Cardiac septum (tissue), 1 donor: ENCODE results near the gene POLQ. TPM values are rescaled to one million over a fixed set of nuclear protein-coding genes. Genes with fewer than 3 reads are reported as not detected.
"Not testable (repeated sequence)": the region's sequence is repeated elsewhere in the genome, so short reads cannot be mapped to it uniquely, and the experiment has no call there.

ENCODE experiments used
- DNase-seq: peaks from one replicate; pipeline ENCODE4 v3.0.0-alpha.2; 2020; ENCODE audit warnings: low spot score
- intact Hi-C: fragments of 100-400 bp; cut with DNase I; formaldehyde crosslinking; loops from one replicate; pipeline ENCODE4 v1.14.0; 2022
- total RNA-seq: library from RNA; stranded (reverse); fragmentation: NEBNext Ultra II Directional; extraction: Animal tissue kit (Norgen Biotek cat#: 25700); gene quantifications from one replicate; pipeline ENCODE4 v1.2.1, GENCODE V29; 2021
- donor health status: DM: no; HTN: no; CAD: no.

POLQ gene
- total RNA-seq, 1 donor from 2014 or later: 0.97 TPM

DNA sequence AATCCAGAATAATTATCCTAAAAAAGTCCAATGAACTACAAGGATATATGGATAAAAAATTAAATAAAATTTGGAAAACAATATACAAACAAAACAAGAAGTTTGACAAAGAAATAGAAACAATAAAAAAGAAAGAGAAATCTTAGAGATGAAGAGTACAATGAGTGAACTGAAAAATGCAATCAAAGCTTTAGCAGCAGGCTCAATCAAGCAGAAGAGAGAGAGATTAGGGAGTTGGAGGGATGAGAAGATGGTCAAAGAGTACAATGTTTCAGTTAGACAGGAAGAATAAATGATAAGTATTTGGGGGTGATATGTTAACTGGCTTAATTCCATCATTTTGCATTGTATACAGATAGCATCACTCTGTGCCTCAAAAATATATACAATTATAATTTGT is 29.9 kb downstream of the POLQ start:
- DNase-seq: no peak
- intact Hi-C loops: no loop called here

DNA sequence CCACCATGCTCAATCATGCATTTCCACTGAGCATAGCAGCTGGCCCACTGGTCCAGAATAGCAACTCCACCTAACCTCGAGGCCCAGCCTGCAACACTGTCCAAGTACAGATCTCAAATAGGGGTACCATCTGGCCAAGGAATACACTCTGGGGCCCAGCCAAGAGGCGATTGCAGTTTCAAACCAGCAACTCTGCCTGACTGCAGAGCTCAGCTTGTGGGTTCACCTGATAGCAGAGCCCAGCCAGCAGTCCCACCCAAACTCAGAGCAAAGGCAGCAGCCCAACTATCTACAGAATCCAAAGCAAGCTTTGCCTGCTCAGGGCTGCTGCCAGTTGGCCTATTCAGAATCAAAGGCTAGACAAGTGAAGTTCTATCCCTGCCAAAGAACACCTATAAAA is 30.5 kb downstream of the POLQ start:
- intact Hi-C loops: no loop called here
- DNase-seq: no peak

DNA sequence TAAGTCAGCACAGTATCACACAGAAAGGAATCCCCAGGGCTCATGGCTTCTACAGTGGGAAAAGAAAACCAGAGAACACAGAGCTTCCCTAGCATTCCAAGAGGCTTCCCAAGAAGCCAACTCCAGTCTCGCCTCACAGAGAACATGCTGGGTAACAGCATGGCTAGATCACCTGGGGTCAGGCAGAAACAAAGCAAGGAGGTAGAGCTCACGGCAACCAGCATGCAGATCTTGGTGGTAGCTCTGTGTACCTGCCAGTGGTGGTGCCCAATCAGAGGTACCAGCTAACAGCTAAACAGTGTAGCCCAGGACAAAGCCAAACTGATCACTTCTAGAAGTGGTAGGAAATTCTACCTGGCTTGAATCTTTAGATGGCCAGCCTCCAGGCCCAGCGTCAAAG is 31.3 kb downstream of the POLQ start:
- intact Hi-C loops: no loop called here
- no peak for DNase-seq

DNA sequence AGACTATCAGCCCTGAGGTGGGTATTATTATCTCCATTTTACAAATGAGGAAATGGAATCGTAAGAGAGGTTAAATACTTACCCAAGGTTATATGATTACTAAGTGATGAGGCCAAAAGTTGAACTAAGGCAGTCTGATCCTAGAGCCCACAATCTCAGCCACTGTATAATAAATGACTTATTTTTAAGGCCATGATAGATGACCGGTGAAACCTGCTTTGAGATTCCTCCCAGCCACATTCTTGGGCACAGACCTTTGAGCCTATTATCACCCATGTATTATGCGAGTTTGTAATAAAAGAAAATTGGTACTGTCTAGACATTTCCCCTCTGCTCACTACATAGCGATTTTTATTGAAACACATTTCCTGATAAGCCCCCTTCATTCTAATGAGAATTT is 37.4 kb downstream of the POLQ start:
- DNase-seq: no peak
- intact Hi-C loops: no loop called here

DNA sequence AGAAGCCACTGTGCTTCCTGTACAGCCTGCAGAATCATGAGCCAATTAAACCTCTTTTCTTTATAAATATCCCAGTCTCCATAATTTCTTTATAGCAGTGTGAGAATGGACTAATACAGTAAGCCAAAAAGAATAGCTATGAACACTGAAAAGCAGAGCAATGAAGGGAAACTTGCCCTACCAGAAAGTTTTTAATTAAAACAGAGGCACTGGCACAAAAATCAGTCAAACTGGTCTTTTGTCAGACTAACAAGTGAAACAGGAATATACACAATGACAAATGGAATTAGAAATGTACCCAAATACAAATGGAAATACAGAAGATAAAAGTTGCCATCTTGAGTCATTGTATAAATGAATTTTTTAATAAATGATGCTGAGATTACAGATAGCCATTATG is 40.5 kb downstream of the POLQ start:
- intact Hi-C loops: no loop called here
- DNase-seq: no peak

DNA sequence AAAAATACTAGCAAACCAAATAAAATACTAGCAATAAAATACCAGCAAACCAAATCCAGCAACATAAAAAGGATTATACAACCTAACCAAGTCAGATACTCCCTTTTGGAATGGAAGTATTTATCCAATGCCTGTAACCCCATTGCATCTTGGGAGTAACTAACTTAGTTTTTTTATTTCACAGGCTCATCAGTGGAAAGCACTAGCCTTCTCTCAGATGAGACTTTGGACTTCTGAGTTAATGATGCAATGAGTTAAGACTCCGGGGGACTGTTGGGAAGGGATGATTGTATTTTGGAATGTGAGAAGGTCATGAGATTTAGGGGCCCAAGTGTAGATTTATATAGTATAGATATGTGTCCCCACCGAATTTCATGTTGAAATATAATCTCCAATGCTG is 41.2 kb downstream of the POLQ start:
- intact Hi-C loops: no loop called here
- DNase-seq: no peak

DNA sequence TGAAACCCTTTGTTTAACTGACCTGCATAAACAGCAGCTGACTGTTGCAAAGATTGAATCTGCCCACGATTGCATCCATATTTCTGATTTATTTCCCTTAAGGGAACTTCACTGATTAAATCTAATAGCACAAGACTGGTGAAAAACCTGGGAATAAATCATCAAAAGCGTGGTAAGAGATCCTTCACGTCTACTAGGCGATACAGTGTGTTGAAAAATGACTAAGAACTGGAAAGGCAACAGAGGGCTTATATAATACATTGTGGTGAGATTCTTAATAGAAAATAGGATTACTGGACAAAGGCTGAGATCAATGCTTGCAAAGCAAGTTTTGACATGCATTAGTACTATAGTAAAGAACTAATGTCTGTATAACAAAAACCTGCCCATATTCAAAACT is 49.0 kb downstream of the POLQ start:
- intact Hi-C loops: no loop called here

DNA sequence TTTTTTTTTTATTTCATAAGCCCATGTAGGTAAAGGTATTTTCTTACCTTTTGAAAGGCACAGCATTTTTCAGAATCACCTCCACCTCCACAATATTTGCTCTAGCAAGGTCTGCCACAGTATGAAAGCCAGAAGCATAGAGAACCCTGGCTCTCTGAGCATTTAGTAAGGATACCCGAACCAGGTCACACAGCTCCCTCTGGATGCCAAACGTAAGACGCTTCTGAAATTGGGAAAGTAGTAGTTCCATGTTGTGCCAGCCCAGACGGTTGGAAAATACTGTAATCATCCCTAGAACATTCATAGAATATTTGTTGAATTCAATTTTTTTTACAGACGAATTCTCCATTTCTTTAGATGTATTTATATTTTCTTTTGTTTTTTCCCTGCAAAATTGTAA is 52.4 kb downstream of the POLQ start:
- no peak for DNase-seq

More for the DNA sequence above, 49.0 kb downstream of the POLQ start:
- DNase-seq: no peak

DNA sequence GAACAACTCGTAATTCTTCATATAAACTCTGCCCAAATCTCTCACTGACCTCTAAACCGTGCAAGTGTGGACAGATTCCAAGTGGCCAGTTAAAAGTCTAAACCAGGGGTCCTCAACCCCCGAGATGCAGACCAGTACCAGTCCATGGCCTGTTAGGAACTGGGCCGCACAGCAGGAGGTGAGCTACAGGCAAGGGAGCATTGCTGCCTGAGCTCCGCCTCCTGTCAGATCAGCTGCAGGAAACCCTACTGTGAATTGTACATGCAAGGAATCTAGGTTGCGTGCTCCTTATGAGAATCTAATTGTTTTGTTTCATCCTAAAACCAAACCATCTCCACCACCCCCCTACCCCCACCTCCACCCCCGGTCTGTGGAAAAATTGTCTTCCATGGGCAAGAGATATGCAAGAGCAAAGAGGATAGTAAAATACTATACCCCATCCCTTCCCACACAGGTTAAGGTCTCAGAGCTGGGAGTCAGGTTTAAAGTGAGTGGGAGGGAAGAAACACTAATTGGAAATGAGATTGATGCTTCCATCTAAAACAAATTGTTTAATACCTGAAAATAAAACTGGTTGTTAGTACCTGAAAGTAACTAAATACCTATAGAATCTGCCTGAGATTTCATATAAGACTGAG is 54.0 kb downstream of the POLQ start:
- no peak for DNase-seq
- intact Hi-C loops: no loop called here

More for the DNA sequence above, 52.4 kb downstream of the POLQ start:
- intact Hi-C loops: no loop called here

DNA sequence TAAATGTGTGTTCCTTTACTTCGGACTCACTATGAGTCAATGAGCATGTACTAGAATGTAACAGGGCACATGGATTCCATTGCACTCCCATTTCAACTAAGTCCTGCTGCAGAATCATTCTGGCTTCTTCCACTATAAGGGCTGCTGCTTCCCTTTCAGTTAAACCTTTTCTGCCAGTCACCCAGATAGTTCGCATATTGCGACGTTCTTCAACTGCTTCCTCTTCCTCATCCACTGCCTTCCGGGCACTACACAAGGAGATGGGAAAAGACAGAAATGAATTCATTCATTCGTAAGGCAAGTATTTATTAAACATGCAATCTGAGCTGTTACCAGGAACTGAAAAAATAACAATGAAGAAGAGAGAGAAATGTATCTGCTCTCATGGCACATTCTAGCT is 55.6 kb downstream of the POLQ start:
- no peak for DNase-seq
- intact Hi-C loops: no loop called here

DNA sequence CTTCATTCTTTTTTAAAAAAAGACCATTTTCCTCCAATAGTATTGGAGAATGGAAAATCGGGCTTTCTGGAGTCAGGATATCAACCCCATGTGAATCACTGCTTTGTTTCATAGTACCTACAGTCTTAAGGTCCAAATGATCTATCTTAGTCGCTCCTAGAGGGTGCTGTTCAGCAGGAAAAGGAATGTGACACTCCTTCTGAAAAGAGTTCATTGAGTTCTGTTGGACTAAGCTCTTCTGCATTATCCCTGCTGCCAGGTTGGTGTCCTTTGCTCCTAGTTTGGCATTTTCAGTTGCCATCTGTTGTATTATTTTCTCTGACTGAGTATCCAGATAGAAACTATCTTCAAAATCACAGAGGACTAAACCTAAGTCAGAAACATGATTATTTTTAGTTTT is 57.2 kb downstream of the POLQ start:
- DNase-seq: no peak
- intact Hi-C loops: no loop called here

DNA sequence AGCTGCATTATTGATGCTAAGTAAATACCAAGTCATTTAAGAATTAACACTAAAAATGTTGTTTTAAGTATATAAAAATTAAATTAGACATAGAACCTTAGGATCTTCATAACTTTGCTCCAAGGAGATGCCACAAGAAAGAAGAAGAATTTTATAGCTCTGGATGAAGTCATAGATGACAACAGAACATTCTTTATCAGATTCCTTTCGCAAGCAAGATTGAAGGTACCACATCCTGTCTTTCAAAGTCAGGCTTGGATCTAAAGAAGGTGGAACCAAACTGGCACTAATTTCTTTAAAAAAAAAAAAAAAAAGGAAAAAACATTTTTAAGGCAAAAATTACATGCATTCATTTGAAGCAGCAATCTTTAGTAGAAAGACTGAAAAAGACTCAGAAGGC is 62.5 kb downstream of the POLQ start:
- intact Hi-C loops: no loop called here
- DNase-seq: no peak

DNA sequence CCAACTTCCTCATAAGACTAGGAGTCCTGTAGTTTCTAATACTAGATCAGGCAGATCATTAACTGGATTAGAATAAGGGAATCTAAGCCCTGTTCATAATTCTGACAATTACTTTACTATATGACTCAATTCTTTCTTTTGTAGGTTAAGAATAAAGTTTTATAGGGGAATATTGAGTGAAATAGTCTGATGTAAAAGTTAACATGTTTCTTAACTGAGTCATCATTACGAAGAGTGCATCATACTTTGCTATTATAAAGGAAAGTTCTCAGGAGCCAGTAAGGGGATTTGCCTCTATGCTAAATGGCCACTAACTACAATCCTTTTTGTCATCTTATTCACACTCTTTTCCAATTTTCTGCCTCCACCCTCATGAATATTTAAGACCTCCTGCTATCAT is 63.1 kb downstream of the POLQ start:
- DNase-seq: no peak
- intact Hi-C loops: no loop called here

DNA sequence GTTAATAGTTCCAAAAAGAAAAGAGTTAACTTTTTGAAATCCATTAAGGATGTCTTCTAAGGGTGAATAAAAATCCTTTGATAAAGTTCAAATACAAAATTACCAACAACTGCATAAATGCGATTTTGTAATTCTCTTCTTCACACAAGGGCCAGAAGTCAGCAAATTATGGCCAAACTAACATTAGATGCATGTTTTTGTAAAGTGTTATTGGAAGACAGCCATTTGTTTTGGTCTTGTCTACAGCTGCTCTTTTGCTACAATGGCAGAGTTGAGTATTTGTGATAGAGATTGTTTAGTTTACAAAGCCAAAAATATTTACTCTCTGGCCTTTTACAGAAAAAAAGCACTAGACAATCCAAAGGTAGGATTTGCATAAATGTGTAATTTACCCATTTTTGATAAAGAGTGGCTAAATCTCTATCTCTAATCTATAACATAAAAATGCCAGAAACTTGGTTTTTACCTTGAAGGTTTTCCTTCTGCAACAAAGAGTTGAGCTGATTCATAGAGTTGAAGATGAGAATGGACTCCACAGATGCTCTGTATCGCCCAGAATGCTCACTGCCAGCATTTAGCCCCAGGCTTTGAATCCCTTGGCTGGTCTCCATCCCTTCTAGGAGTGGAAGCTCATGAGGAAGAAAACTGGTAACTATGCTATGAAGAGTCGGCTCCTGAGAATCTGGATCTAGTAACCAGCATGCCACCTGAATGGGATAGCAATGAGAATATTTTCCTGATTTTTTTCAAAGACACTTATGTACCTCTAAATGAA is 64.5 kb downstream of the POLQ start:
- intact Hi-C loops: no loop called here
- DNase-seq: no peak

DNA sequence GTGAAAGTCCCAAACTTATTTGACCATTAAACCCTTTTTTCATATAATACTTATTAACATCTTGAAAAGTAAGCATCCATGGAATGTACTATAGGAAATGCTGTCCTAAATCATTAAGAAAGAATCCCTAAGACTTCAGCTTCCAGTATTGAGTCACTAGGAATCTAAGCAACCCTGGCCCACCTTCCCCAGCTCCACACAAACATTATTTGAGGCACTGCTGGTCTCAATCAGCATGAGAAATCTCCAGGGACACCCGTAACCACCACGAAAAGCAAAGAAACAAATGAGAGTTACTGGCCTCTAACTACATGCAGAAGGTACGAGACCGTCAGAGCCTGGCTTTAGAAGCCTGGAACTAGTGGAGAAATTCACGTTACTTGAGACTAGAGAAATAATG is 68.2 kb downstream of the POLQ start:
- intact Hi-C loops: no loop called here
- DNase-seq: no peak

DNA sequence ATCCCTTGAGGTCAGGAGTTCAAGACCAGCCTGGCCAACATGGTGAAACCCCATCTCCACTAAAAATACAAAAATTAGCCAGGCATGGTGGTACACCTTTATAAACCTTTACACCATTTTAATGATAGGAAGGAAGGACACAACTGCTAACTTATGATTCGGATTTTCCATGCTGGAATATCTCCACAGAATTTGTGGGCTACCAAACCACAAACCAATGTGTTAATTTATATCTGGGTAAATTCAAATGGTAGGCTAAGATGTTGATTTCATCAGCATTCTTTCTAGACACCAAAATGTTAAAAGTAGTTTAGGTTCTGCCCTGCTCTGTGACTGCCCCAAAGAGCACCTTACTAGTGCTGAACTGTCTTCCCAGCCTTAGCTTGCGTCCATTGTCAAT is 72.8 kb downstream of the POLQ start:
- intact Hi-C loops: no loop called here

DNA sequence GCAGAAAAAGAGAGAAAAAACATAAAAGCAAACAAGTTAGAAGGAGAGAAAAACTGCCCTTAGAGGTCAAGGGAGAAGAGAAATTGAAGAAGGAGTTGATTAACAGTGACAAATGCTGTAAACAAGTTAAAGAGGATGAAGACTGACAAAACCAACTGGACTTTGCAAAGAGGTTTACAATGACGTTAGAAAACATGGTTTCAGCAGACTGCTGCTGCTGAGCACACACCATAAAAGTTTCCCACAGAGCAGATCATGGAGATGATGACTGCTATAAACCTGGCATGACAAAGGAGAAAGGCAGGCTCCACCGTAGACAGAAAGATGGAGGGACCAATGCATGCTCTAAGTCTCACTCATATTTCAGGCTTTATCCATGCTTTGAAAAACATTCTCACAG is 78.7 kb downstream of the POLQ start:
- DNase-seq: no peak
- intact Hi-C loops: no loop called here

More for the DNA sequence above, 72.8 kb downstream of the POLQ start:
- no peak for DNase-seq

DNA sequence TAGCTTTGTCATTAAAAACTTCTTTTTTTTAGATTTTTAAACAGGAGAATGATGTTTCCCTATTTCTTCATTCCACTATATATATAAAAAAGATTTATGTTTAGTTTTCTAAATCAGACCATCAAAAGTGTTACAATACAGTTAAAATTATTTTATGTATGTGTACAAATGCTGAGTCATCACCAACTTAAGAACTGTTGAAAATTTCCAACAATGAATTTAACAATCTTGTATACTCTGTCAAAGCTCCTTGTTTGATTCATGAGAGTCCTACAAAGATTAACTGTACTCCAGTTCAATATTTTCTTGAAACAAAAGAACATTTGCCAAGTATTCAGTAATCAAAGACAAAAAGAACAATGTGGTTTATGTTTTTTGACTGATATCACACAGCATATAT is 82.0 kb downstream of the POLQ start:
- no peak for DNase-seq
- intact Hi-C loops: no loop called here

DNA sequence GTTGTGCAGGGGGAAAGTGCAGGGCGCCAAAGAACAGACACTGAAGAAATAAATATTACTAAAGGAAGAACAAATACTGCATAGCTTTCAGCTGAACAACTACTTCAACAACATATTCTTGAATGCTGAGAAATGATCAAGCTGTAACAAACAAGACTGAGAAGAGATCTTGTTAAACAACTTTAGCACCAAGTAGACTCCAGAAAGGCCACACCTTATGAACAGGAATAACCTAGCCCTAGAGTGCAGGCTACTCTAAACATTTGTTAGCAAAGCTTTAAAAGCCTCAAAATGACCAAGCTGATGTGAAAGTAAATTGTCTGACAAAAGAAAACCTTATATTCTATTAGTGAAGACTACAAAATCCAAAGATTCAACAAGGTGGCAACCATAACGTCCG is 83.2 kb downstream of the POLQ start:
- intact Hi-C loops: no loop called here
- no peak for DNase-seq

DNA sequence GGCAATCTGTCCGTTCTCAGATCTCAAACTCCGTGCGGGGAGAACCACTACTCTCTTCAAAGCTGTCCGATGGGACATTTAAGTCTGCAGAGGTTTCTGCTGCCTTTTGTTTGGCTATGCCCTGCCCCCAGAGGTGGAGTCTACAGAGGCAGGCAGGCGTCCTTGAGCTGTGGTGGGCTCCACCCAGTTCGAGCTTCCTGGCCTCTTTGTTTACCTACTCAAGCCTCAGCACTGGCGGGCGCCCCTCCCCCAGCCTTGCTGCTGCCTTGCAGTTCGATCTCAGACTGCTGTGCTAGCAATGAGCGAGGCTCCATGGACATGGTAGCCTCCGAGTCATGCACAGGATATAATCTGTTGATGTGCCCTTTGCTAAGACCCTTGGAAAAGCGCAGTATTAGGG is 94.0 kb downstream of the POLQ start:
- intact Hi-C loops, DNase-seq: not testable (repeated sequence)

DNA sequence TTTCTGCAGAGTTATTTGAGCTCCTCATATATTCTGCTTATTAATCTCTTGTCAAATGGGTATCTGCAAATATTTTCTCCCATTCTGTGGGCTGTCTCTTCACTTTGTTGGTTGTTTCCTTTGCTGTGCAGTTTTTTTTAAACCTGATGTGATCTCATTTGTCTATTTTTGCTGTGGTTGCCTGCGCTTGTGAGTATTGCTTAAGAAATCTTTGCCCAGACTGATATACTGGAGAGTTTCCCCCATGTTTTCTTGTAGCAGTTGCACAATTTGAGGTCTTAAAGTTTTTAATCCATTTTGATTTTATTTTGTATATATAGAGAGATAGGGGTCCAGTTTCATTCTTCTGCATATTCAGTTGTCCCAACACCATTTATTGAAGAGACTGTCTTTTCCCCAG is 102.3 kb downstream of the POLQ start:
- intact Hi-C loops: no loop called here
- DNase-seq: no peak

DNA sequence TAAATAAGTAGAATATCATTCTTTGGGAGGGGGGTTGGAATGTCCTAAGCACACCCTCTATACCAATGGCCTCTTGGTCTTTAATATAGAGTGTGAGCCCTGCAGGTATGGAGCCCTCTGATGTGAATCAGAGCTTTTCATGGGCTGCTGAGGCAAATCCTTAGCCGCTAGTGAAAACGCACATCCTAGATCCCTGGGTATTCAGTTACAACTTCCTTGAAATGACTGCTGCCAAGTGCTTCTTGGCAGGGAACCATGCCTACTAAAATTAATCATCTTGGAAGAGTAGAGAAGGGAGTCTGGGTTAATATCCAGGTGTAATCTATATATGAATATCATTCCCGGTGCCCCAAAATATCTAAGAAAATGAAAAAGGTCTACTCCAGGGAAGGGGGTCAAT is 109.1 kb downstream of the POLQ start:
- intact Hi-C loops: no loop called here

More for the DNA sequence above, 109.1 kb downstream of the POLQ start:
- no peak for DNase-seq
